Astrocyte of the cerebellum (primary cell): ENCODE results near the gene LTA4H.

Experiments
- DNase-seq: peaks from one replicate; pipeline ENCODE4 v3.0.0-alpha.2; 2011; ENCODE audit warnings: low read depth
- H3K4me3 ChIP-seq: 2 replicates; pipeline ENCODE4 v1.5.1; 2011; ENCODE audit warnings: mild to moderate bottlenecking, low read depth, low read length, moderate library complexity
- in situ Hi-C: cut with HindIII; loops from 2 replicates; pipeline ENCODE4 v1.10.0; 2017; ENCODE audit warnings: low sequenced_read_pairs
- TF ChIP-seq, protein P1 (sequence below): IDR thresholded peaks from 2 replicates; pipeline ENCODE4 v1.5.1; 2012; ENCODE audit warnings: low read length, low read depth, moderate library complexity, mild to moderate bottlenecking; ENCODE audit errors: missing control alignments

LTA4H gene

DNA sequence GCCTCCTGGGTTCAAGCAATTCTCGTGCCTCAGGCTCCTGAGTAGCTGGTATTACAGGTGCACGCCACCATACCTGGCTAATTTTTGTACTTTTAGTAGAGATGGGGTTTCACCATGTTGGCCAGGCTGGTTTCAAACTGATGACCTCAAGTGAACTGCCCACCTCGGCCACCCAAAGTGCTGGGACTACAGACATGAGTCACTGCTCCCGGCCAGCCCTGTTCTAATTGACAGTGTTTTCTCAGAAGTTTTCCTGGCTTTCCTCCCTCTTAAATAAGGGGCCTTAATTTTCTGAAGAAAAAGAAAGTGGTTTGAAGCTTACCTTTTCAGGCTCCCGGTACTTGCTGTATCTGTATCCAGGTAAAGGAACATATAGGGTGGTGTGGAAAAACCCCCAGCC, 40.9 kb downstream of the LTA4H start:
- TF ChIP-seq, protein P1, sequence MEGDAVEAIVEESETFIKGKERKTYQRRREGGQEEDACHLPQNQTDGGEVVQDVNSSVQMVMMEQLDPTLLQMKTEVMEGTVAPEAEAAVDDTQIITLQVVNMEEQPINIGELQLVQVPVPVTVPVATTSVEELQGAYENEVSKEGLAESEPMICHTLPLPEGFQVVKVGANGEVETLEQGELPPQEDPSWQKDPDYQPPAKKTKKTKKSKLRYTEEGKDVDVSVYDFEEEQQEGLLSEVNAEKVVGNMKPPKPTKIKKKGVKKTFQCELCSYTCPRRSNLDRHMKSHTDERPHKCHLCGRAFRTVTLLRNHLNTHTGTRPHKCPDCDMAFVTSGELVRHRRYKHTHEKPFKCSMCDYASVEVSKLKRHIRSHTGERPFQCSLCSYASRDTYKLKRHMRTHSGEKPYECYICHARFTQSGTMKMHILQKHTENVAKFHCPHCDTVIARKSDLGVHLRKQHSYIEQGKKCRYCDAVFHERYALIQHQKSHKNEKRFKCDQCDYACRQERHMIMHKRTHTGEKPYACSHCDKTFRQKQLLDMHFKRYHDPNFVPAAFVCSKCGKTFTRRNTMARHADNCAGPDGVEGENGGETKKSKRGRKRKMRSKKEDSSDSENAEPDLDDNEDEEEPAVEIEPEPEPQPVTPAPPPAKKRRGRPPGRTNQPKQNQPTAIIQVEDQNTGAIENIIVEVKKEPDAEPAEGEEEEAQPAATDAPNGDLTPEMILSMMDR, result no peak
- in situ Hi-C loops, result no loop called here
- DNase-seq, result no peak
- H3K4me3 ChIP-seq, result no peak overlapping the region

DNA sequence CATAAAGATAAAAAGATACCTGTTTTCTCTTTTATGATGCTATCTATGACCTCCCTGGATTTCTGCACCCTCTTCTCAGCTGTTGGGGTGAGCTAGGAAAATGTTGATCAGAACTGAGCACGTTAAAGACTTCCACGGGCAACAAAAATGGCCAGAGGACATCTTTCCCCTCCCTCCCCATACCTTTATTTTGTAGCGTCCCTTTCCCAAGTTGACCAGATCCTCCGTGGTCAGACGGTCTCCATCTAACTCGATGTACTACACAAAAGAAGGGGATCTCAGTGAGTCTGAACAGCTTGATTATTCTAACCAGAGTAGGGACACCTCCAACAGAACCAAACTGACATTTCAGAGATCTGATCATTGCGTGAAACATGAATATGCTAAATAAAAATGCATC, 41.5 kb downstream of the LTA4H start:
- TF ChIP-seq, protein P1, result no peak
- no peak overlapping the region for H3K4me3 ChIP-seq
- no peak for DNase-seq
- in situ Hi-C loops, result no loop called here

DNA sequence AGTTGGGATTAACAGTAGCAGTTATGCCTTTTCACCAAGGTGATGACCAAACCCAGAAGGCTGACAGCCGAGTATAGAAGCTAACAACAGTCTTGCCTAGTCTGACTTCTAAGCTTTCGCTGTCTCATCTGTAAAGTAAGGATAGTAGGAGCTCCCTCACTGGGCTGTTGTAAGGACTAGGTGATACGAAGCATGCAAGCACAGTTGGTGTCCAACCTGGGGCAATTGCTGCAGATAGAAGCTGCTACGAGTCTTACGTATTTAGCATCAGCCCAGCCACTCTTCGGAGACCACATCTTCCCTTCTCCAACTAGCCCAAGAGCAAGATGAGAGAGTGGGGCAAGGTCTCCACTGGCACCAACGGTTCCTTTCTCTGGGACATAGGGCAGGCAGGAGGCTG, 45.3 kb downstream of the LTA4H start:
- in situ Hi-C loops, result no loop called here
- no peak for DNase-seq
- TF ChIP-seq, protein P1, result no peak
- no peak overlapping the region for H3K4me3 ChIP-seq

DNA sequence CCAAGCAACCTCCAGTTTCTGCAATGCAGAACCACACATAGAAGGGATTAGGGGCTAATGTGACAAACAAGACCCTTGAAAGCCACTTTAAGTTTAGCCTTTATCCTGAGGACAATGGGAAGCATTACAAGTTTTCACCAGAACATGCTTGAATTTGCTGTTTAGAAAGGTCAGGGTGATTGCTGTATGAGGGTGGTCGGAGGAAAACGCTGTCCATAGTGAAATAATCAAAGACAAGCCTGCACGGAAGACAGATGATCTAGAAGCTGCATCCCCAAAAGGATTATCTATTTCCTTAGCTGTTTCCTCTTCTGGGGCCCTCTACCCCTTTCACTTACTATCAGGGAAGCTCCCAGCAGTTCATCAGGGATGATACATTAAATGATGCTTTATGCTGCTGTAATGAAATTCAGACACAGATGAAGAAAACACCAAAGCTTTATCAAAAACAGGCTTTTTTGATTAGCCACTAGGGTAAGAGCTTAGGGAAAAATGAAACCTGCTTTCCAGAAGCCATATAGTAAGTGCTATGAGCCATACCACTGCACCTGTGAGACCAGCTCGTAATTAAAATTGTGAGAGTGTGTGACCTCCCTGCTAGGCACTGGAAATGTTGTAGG, 45.8 kb downstream of the LTA4H start:
- TF ChIP-seq, protein P1, result no peak
- no peak for DNase-seq
- in situ Hi-C loops, result no loop called here
- H3K4me3 ChIP-seq, result no peak overlapping the region

DNA sequence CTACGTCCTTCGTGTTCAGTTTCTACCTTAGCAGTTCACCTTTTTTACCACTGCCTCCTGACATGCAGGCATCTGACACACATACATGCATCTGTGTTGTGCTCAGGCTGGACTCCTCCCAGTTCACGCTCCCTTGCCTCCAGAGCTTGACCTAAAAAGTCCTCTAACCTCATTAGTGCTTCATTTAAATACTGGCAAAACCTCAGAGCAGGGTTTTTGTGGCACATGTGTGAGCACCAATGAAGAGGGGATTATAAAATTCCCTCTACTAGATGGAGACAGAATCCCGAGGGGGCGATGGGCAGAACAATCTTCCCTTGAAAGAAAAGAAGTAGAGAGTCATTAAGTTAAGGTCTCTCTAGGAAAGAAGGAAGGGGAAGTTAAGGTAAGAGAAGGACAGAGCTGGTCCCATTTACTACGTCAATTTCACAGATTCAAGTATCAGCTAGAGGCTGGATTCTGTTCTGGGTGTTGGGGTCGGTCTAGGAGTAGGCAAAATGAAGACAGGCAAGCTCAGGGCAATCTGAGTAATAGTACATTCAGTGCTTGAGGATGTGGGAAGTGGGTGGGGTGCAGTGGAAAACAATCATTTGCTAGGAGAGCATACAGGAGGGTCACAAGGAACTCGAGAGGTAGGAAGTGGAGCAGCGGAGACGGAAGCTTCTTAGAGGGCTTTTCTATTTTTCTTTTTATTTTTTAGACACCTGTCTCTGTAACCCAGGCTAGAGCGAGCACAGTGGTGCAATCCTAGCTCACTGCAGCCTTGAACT, 46.7 kb downstream of the LTA4H start:
- TF ChIP-seq, protein P1, result no peak
- H3K4me3 ChIP-seq, result no peak overlapping the region
- in situ Hi-C loops, result no loop called here
- DNase-seq, result no peak

DNA sequence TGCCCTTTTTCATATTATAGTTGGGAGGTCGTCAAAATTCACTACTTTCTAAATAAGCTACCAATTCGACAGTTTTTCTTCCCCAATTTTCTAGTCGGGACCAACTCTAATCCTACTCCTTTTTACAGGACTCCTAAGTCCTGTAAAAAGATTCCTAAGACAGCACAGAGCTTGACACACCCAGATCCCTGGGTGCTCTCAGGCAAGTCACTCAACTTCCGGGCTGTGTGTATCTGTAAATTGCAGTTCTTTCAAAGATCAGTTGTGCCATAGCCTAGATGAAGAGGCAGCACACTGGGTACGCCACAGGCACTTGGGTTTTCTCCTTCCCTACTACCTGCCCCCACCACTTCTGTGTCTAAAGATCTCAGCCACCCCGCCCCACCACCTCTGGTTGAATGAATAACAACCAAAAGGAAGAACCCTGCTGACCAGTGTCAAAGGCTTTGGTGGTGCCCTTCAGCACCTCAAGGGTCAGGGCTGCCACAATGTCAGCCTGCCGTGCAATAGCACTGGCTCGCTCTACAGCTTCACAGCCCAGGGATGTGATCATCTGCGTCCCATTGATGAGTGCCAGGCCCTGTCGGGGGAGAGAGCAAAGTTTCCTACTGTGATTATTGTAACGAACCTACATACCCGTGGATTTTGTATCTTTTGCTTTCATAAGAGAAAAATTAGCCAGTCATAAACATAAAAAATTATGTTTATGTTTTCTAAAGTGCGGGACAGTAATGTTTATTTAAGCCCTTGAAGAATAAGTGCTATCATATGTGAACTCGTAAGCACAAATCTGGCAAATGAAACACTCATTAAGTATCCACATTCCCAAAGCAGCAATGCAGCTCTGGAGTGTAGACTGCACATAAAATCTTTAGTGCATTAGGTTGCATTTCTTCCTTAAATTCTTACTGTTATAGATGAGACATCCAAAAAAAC, 48.5 kb downstream of the LTA4H start:
- in situ Hi-C loops, result no loop called here
- no peak for DNase-seq
- H3K4me3 ChIP-seq, result no peak overlapping the region
- TF ChIP-seq, protein P1, result no peak
